ENCODE results near the gene MCHR1. TPM values are rescaled to one million over a fixed set of nuclear protein-coding genes. Genes with fewer than 3 reads are reported as not detected.

MCHR1 gene
- polyA plus RNA-seq, 3 donors = 0.05 to 0.09 TPM; not detected in 1

DNA sequence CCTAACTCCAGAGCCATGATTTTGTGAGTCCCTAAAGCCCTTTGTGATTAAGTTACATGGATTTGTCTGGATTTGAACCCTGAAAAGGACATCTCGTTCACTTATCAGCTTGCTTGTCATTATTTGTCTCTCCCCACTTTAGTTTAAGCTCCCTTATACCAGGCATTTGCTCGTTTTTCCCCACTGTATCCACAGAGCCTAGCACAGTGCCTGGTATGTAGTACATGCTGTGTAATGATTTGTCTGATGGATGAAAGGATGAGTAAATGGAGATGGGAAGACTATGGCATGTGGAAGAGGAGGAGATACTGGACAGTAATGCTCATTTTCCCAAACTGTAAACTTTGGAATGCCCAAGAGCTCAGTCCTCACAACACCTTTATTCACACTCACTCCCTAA, 9.2 kb upstream of the MCHR1 start:
- peaks cover 3% of the 10 kb centered on the region for H3K4me1 Mint-ChIP-seq
- H3K27ac Mint-ChIP-seq = no peak overlapping the region
- no peak overlapping the region for H3K4me3 Mint-ChIP-seq
- no peaks in the 10 kb centered on the region for H3K4me1 ChIP-seq (ENCODE audit: control insufficient read depth in 1 of 2, insufficient read depth in 2 of 2, low read length in 2 of 2)
- no peaks in the 10 kb centered on the region for H3K9me3 ChIP-seq (replicated peaks in 1 of 2; ENCODE audit: control insufficient read depth in 1 of 2, insufficient read depth in 1 of 2, low read length in 2 of 2)
- H3K9ac ChIP-seq (ENCODE audit: insufficient read depth, low read length, poor library complexity, severe bottlenecking) = no peak overlapping the region
- peaks cover 0 to 9% (median 4%) of the 10 kb centered on the region in 7 donors for H3K9me3 Mint-ChIP-seq
- no peaks in the 10 kb centered on the region for H4K20me1 ChIP-seq (ENCODE audit: insufficient read depth, low read length)
- no peak overlapping the region for H3K4me2 ChIP-seq (replicated peaks; ENCODE audit: extremely low read depth, low read length, poor library complexity, severe bottlenecking)
- intact Hi-C loops (cut with micrococcal nuclease) = no loop called here
- no peak overlapping the region for H3K27ac ChIP-seq (ENCODE audit: low read depth in 1 of 2, low read length in 2 of 2)
- no peaks in the 10 kb centered on the region for H3K36me3 Mint-ChIP-seq
- H3K4me3 ChIP-seq (replicated peaks in 1 of 3; ENCODE audit: low read depth in 2 of 3, low read length in 3 of 3) = no peak overlapping the region
- no peaks in the 10 kb centered on the region for H3K27me3 ChIP-seq (ENCODE audit: control insufficient read depth in 2 of 2, insufficient read depth in 2 of 2, low read length in 2 of 2)
- no peaks in the 10 kb centered on the region for H3K36me3 ChIP-seq (replicated peaks in 1 of 2; ENCODE audit: control insufficient read depth in 1 of 2, insufficient read depth in 2 of 2, low read length in 2 of 2)
- WGBS (ENCODE audit: insufficient coverage) = 80% methylated on average over 1 of the region's 2 CpGs
- no peak for DNase-seq
- TF ChIP-seq, protein P1, sequence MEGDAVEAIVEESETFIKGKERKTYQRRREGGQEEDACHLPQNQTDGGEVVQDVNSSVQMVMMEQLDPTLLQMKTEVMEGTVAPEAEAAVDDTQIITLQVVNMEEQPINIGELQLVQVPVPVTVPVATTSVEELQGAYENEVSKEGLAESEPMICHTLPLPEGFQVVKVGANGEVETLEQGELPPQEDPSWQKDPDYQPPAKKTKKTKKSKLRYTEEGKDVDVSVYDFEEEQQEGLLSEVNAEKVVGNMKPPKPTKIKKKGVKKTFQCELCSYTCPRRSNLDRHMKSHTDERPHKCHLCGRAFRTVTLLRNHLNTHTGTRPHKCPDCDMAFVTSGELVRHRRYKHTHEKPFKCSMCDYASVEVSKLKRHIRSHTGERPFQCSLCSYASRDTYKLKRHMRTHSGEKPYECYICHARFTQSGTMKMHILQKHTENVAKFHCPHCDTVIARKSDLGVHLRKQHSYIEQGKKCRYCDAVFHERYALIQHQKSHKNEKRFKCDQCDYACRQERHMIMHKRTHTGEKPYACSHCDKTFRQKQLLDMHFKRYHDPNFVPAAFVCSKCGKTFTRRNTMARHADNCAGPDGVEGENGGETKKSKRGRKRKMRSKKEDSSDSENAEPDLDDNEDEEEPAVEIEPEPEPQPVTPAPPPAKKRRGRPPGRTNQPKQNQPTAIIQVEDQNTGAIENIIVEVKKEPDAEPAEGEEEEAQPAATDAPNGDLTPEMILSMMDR (IDR thresholded peaks at IDR 0.05) = no peak
- H3K79me2 ChIP-seq (ENCODE audit: insufficient read depth, low read length) = no peaks in the 10 kb centered on the region
- no peak overlapping the region for H2AFZ ChIP-seq (ENCODE audit: insufficient read depth, low read depth, low read length, poor library complexity, severe bottlenecking)
- peaks cover 0 to 2% (median 0%) of the 10 kb centered on the region in 3 donors for H3K27me3 Mint-ChIP-seq (ENCODE audit: low read depth in 3 of 3)

DNA sequence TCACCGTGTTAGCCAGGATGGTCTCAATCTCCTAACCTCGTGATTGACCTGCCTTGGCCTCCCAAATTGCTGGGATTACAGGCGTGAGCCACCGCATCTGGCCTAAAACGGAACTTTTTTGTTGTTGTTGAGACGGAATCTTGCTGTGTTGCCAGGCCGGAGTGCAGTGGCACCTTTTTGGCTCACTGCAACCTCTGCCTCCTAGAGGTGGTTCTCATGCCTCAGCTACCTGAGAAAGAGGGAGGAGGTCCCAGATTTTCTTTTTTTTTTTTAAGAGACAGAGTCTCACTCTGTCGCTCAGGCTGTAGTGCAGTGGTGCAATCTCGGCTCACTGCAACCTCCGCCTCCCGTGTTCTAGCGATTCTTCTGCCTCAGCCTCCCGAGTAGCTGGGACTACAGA, 7.9 kb upstream of the MCHR1 start:
- Histone ChIP-seq H3K4me1 (ENCODE audit: control insufficient read depth in 1 of 2, insufficient read depth in 2 of 2, low read length in 2 of 2) (no peaks in the 10 kb centered on the region), H3K9me3 (replicated peaks in 1 of 2; ENCODE audit: control insufficient read depth in 1 of 2, insufficient read depth in 1 of 2, low read length in 2 of 2) (no peaks in the 10 kb centered on the region), H3K9ac (ENCODE audit: insufficient read depth, low read length, poor library complexity, severe bottlenecking) (no peak overlapping the region), H3K27me3 (ENCODE audit: control insufficient read depth in 2 of 2, insufficient read depth in 2 of 2, low read length in 2 of 2) (no peaks in the 10 kb centered on the region), H3K79me2 (ENCODE audit: insufficient read depth, low read length) (no peaks in the 10 kb centered on the region), H3K36me3 (replicated peaks in 1 of 2; ENCODE audit: control insufficient read depth in 1 of 2, insufficient read depth in 2 of 2, low read length in 2 of 2) (no peaks in the 10 kb centered on the region), H4K20me1 (ENCODE audit: insufficient read depth, low read length) (no peaks in the 10 kb centered on the region), H2AFZ (ENCODE audit: insufficient read depth, low read depth, low read length, poor library complexity, severe bottlenecking) (no peak overlapping the region), H3K27ac (ENCODE audit: low read depth in 1 of 2, low read length in 2 of 2) (no peak overlapping the region), H3K4me2 (replicated peaks; ENCODE audit: extremely low read depth, low read length, poor library complexity, severe bottlenecking) (no peak overlapping the region), H3K4me3 (replicated peaks in 1 of 3; ENCODE audit: low read depth in 2 of 3, low read length in 3 of 3) (no peak overlapping the region)
- Mint-ChIP-seq H3K9me3 (peaks cover 0 to 9% (median 4%) of the 10 kb centered on the region in 7 donors), H3K4me3 (no peak overlapping the region), H3K27ac (no peak overlapping the region), H3K36me3 (no peaks in the 10 kb centered on the region), H3K27me3 (ENCODE audit: low read depth in 3 of 3) (peaks cover 0 to 2% (median 0%) of the 10 kb centered on the region in 3 donors), H3K4me1 (peaks cover 7% of the 10 kb centered on the region)
- TF ChIP-seq, protein P1 (IDR thresholded peaks at IDR 0.05) = no peak
- WGBS (ENCODE audit: insufficient coverage) = 99% methylated on average over 13 of the region's 13 CpGs
- DNase-seq = no peak
- intact Hi-C loops (cut with micrococcal nuclease) = no loop called here

Data from CD14-positive monocyte (primary cell).